Mesendoderm (in vitro differentiated cells): Measurements from ENCODE around the gene OPRL1.
"Not testable (repeated sequence)": the region's sequence is repeated elsewhere in the genome, so short reads cannot be mapped to it uniquely, and the experiment has no call there.

ENCODE experiments used
- DNase-seq: peaks from one replicate; pipeline ENCODE4 v3.0.0; 2013
- H2AK5ac ChIP-seq: 2 replicates; pipeline ENCODE4 v1.6.1; 2013; ENCODE audit warnings: low read length, inconsistent platforms
- H2BK120ac ChIP-seq: 2 replicates; pipeline ENCODE4 v1.6.1; 2013; ENCODE audit warnings: low read depth, mild to moderate bottlenecking, low read length, moderate library complexity, mixed read lengths
- H2BK15ac ChIP-seq: replicated peaks from 2 replicates; pipeline ENCODE4 v1.6.1; 2013; ENCODE audit warnings: low read depth, mild to moderate bottlenecking, moderate library complexity
- H2BK5ac ChIP-seq: 2 replicates; pipeline ENCODE4 v1.6.1; 2013; ENCODE audit warnings: low read length, inconsistent platforms
- H3K18ac ChIP-seq: 2 replicates; pipeline ENCODE4 v1.6.1; 2013; ENCODE audit warnings: mild to moderate bottlenecking, low read length, mixed read lengths
- H3K23ac ChIP-seq: one replicate; pipeline ENCODE4 v1.6.1; 2013; ENCODE audit warnings: low read length
- H3K27ac ChIP-seq: 2 replicates; pipeline ENCODE4 v1.5.1; 2013; ENCODE audit warnings: low read depth, mild to moderate bottlenecking, inconsistent platforms, low read length, moderate library complexity
- H3K27me3 ChIP-seq: 2 replicates; pipeline ENCODE4 v1.6.1; 2013; ENCODE audit warnings: low read length, control low read depth, mild to moderate bottlenecking, inconsistent platforms; ENCODE audit not compliant: insufficient read depth, poor library complexity
- H3K36me3 ChIP-seq: 2 replicates; pipeline ENCODE4 v1.6.1; 2013; ENCODE audit warnings: low read length, inconsistent platforms; ENCODE audit not compliant: control insufficient read depth, insufficient read depth
- H3K4ac ChIP-seq: one replicate; pipeline ENCODE4 v1.6.1; 2013; ENCODE audit warnings: low read depth, mild to moderate bottlenecking, low read length, moderate library complexity
- H3K4me1 ChIP-seq: 2 replicates; pipeline ENCODE4 v1.6.1; 2013; ENCODE audit warnings: low read depth, low read length, inconsistent platforms; ENCODE audit not compliant: control insufficient read depth
- H3K4me2 ChIP-seq: 2 replicates; pipeline ENCODE4 v1.6.1; 2013; ENCODE audit warnings: low read length
- H3K4me3 ChIP-seq: 2 replicates; pipeline ENCODE4 v1.5.1; 2013; ENCODE audit warnings: mild to moderate bottlenecking, low read length
- H3K56ac ChIP-seq: one replicate; pipeline ENCODE4 v1.6.1; 2013; ENCODE audit warnings: low read length
- H3K79me1 ChIP-seq: 2 replicates; pipeline ENCODE4 v1.6.1; 2013; ENCODE audit warnings: low read length, inconsistent platforms
- H3K79me2 ChIP-seq: 2 replicates; pipeline ENCODE4 v1.6.1; 2013; ENCODE audit warnings: mild to moderate bottlenecking, low read length; ENCODE audit not compliant: control insufficient read depth, insufficient read depth
- H3K9ac ChIP-seq: 2 replicates; pipeline ENCODE4 v1.6.1; 2013; ENCODE audit warnings: low read length, inconsistent platforms
- H4K5ac ChIP-seq: one replicate; pipeline ENCODE4 v1.6.1; 2013; ENCODE audit warnings: low read length
- H4K8ac ChIP-seq: one replicate; pipeline ENCODE4 v1.6.1; 2013; ENCODE audit warnings: low read depth, mild to moderate bottlenecking, control low read depth, low read length, moderate library complexity
- WGBS: extraction: QIAGEN DNeasy Blood & Tissue Kit; methylation state at CpG from one replicate; pipeline ENCODE4 v1.1.7; 2013; ENCODE audit warnings: low lambda C conversion rate, missing lambda C conversion rate; ENCODE audit not compliant: insufficient coverage; ENCODE audit errors: extremely low coverage; 5-methylcytosine and 5-hydroxymethylcytosine counted together

OPRL1 gene

GRCh38 chr20:64083378-64083803 is 3.5 kb downstream of the OPRL1 start:
- Histone ChIP-seq H3K79me1 (no peaks in the 10 kb centered on the region), H3K27ac (no peak overlapping the region), H3K4me3 (peak overlapping the region; percentile 25), H3K4me2 (peak overlapping the region; percentile 84), H4K8ac (no peak overlapping the region), H3K9ac (peak overlapping the region; percentile 72), H2BK120ac (no peak overlapping the region), H2BK15ac (no peak overlapping the region), H3K79me2 (no peaks in the 10 kb centered on the region), H4K5ac (no peak overlapping the region), H3K4ac (no peak overlapping the region), H3K27me3 (peaks cover 19% of the 10 kb centered on the region), H3K56ac (peak overlapping the region; percentile 88), H3K18ac (no peak overlapping the region), H3K36me3 (no peaks in the 10 kb centered on the region), H2BK5ac (no peak overlapping the region), H2AK5ac (no peak overlapping the region), H3K4me1 (no peaks in the 10 kb centered on the region), H3K23ac (no peak overlapping the region)
- WGBS, result no CpG with 5 or more reads among the region's 52 CpGs
- DNase-seq, result peak; percentile 81

DNA sequence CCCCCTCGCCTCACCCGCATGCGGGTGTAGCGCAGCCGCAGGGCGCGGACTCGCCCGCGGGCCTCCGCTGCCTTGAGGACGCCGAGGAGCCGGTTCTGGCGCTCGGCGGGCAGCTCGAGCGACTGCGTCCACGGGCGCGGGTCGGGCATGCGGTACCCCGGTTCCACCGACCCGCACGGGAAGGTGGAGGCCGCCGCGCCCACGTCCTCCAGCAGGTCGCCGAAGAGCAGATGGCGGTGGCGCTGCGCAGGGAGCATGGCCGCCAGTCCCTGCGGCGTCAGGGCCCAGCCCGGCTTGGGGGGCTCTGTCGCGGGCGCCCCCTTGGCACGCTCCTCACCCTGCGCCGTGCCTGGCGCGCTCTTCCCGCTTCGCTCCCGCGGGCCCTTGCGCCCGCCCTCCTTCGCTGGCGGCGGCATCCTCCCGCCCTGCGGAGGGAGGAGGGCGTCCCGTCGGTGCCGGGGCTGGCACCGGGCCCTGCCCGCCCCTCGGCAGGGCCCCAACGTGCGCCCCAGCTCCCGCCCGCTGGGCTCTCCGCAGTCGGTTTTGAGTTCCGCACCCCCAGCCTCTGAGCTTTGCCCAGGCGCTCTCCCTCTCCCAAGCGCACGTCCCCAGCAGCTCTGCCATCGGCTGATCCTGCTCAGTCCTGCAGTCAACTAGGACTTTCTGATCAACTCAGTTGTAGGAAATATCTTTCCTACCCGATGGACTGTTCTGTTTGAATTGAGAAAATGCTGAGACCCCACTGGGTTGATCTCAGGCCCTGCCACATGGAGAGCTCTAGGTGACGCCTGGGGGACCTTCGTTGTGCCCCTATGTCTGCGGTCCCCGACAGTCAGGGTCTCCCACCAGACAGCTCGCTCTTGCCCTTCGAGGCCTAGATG is 4.2 kb downstream of the OPRL1 start, which contains the start of gene LKAAEAR1:
Gene LKAAEAR1 (minus strand): TSS at position 595 of the 881 bp plus-strand sequence. CDS start 179 bp downstream, at position 416.
- no peak for DNase-seq
- no peak within 1 kb of the TSS for H3K27ac ChIP-seq
- H3K4me1 ChIP-seq, result no peaks in the 10 kb centered on the region
- no peak within 1 kb of the TSS for H2BK15ac ChIP-seq
- H3K23ac ChIP-seq, result peak within 1 kb of the TSS; percentile 24
- H4K8ac ChIP-seq, result no peak within 1 kb of the TSS
- no peak within 1 kb of the TSS for H2BK5ac ChIP-seq
- no peak within 1 kb of the TSS for H3K18ac ChIP-seq
- peak within 1 kb of the TSS; percentile 84 for H3K4me2 ChIP-seq
- peak within 1 kb of the TSS; percentile 72 for H3K9ac ChIP-seq
- H3K79me1 ChIP-seq, result no peaks in the 10 kb centered on the region
- no peaks in the 10 kb centered on the region for H3K36me3 ChIP-seq
- H4K5ac ChIP-seq, result no peak within 1 kb of the TSS
- H3K56ac ChIP-seq, result peak within 1 kb of the TSS; percentile 88
- H2AK5ac ChIP-seq, result no peak within 1 kb of the TSS
- H3K79me2 ChIP-seq, result no peaks in the 10 kb centered on the region
- WGBS, result no CpG with 5 or more reads among the region's 86 CpGs
- H2BK120ac ChIP-seq, result no peak within 1 kb of the TSS
- peaks cover 19% of the 10 kb centered on the region for H3K27me3 ChIP-seq
- H3K4ac ChIP-seq, result no peak within 1 kb of the TSS
- H3K4me3 ChIP-seq, result peak within 1 kb of the TSS; percentile 25

DNA sequence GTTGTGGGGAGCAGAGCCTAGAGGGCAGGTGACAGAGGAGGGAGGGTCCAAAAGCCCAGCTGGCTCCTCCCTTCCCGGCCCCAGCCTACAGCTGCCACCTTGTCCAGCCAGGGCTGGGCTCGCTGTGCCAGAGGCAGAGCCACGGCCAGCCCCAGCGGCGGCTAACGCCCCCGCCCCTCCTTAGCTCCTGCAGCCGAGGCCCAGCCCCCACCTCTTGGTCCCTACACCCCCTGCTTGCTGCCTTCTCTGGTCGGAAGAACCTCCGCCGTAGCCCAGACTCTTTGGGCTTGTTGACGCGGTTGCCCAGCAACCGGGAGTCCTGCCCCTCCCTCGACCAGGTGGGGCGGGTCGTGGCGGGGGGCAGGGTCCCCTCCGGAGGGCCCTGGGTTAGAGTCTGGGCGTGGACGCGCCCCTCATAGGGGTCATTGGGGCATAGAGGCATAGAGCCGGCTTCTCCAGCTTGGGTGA is 4.8 kb downstream of the OPRL1 start:
- peak; percentile 80 for DNase-seq
- Histone ChIP-seq H3K79me2 (no peaks in the 10 kb centered on the region), H3K27me3 (peaks cover 19% of the 10 kb centered on the region), H3K4me1 (no peaks in the 10 kb centered on the region), H3K56ac (no peak overlapping the region), H3K27ac (no peak overlapping the region), H4K5ac (no peak overlapping the region), H3K4ac (no peak overlapping the region), H2BK120ac (no peak overlapping the region), H3K23ac (no peak overlapping the region), H2AK5ac (no peak overlapping the region), H2BK5ac (no peak overlapping the region), H3K4me3 (no peak overlapping the region), H3K4me2 (no peak overlapping the region), H2BK15ac (no peak overlapping the region), H3K79me1 (no peaks in the 10 kb centered on the region), H3K9ac (no peak overlapping the region), H4K8ac (no peak overlapping the region), H3K18ac (no peak overlapping the region), H3K36me3 (no peaks in the 10 kb centered on the region)
- WGBS, result no CpG with 5 or more reads among the region's 23 CpGs

DNA sequence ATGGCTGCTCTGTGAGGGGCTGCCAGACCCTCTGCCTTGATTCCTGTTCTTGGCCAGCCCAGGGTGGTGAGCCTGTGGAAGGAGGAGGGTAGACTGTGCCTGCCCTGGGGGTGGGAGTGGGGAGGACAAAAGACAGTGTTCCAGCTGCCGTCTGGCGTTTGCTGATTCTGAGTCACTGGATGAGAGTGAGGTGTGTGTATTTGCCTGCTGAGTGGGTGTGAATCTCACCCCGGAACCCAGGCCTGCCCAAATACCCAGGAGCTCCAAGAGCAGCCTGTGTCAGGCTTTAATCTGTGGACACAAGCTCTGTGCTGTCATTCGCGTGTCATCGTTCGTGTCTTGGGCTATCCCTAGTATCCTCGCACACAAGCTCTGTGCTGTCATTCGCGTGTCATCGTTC is 6.9 kb downstream of the OPRL1 start:
- H3K18ac ChIP-seq, result no peak overlapping the region
- no peak overlapping the region for H4K5ac ChIP-seq
- H3K27me3 ChIP-seq, result peaks cover 19% of the 10 kb centered on the region
- no peak overlapping the region for H3K23ac ChIP-seq
- no peak overlapping the region for H3K4me2 ChIP-seq
- no peak overlapping the region for H3K4me3 ChIP-seq
- no peak overlapping the region for H3K27ac ChIP-seq
- no peak overlapping the region for H2BK120ac ChIP-seq
- no peak for DNase-seq
- no peak overlapping the region for H3K9ac ChIP-seq
- no peaks in the 10 kb centered on the region for H3K4me1 ChIP-seq
- H3K79me1 ChIP-seq, result no peaks in the 10 kb centered on the region
- H2BK5ac ChIP-seq, result no peak overlapping the region
- H2BK15ac ChIP-seq, result no peak overlapping the region
- no peak overlapping the region for H3K4ac ChIP-seq
- WGBS, result no CpG with 5 or more reads among the region's 11 CpGs
- H3K79me2 ChIP-seq, result no peaks in the 10 kb centered on the region
- no peak overlapping the region for H4K8ac ChIP-seq
- no peak overlapping the region for H2AK5ac ChIP-seq
- no peak overlapping the region for H3K56ac ChIP-seq
- H3K36me3 ChIP-seq, result no peaks in the 10 kb centered on the region

- H3K27me3 ChIP-seq, result peaks cover 19% of the 10 kb centered on the region
- not testable (repeated sequence) for H3K4me2 ChIP-seq, H3K18ac ChIP-seq, H3K36me3 ChIP-seq, H3K23ac ChIP-seq, H3K79me1 ChIP-seq, H3K27ac ChIP-seq, H4K8ac ChIP-seq, H2BK15ac ChIP-seq, H2AK5ac ChIP-seq, DNase-seq, H3K9ac ChIP-seq, H3K56ac ChIP-seq, H3K4me3 ChIP-seq, H4K5ac ChIP-seq, H3K4me1 ChIP-seq, H2BK5ac ChIP-seq, H2BK120ac ChIP-seq, H3K4ac ChIP-seq, H3K79me2 ChIP-seq
- no CpG with 5 or more reads among the region's 36 CpGs for WGBS
These were observed 7.4 kb downstream of the OPRL1 start for GRCh38 chr20:64087226-64087825.
